ENCODE results near the gene ROBO2.

ROBO2 gene

DNA sequence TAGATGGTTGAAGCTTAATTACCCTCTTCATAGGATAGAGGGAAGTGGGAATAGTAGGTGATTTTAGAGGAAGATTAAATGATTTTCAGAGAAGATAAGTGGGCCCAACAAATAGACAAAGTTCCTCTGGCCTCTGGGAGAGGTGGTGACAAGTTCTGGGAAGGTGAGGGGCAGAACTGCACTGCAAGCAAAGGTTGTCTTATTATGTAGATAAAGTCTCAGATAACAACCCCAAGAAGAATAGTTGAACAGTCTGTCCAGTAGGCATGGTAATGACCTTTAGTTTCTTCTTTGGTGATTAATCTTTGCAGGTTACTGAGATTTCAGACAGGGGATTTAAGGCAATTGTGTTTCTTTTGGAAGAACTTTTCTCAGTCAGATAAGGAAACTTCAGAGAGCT is 439.1 kb downstream of the ROBO2 start:
- Mint-ChIP-seq H3K27ac (no peak overlapping the region), H3K36me3 (no peaks in the 10 kb centered on the region), H3K4me3 (no peak overlapping the region), H3K9me3 (peaks cover 15% of the 10 kb centered on the region), H3K4me1 (no peaks in the 10 kb centered on the region)
- DNase-seq (ENCODE audit: low spot score in 2 of 2) (no peak), ATAC-seq (no peak)

DNA sequence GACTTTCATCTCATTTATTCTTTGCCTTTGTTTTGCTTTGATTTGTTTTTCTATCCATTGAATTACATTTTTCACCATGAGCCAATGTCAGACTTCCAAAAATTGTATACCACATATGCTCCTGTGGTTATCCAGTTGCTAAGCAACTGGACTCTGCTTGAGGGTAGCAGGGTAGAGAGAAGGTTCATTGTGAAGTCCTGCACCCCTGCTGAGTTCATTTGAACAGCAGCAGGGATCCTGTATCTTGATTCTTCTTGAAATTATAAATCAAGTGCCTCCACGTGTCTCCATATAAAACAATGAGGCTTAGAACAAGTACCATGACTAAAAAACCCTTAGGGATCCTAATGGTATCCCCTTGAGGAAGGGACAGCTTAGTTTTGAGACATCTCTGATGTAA is 449.3 kb downstream of the ROBO2 start:
- Mint-ChIP-seq H3K36me3 (no peaks in the 10 kb centered on the region), H3K9me3 (peaks cover 31% of the 10 kb centered on the region), H3K4me1 (no peaks in the 10 kb centered on the region), H3K27ac (no peak overlapping the region), H3K4me3 (no peak overlapping the region)
- DNase-seq (ENCODE audit: low spot score in 2 of 2): no peak
- no peak for ATAC-seq

DNA sequence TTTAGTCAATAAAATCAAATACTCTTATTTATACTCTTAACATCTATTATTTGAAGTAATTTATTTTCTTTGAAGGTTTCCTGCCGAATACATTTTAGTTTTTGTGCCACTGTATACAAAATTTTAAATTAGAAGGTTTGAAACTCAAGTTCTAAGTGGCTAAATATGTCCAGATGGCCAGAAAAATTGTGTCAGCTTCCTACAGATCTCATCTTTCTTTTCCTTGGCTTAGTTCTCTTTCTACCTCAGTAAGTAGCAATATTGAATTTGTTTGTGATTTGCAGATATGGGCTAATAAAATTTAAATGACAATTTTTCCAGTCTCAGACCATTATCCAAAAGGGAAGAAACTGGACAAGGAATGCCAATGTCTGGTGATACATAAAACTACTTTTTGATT is 452.1 kb downstream of the ROBO2 start:
- Mint-ChIP-seq H3K27ac (no peak overlapping the region), H3K36me3 (no peaks in the 10 kb centered on the region), H3K9me3 (peaks cover 12% of the 10 kb centered on the region), H3K4me1 (no peaks in the 10 kb centered on the region), H3K4me3 (no peak overlapping the region)
- DNase-seq (ENCODE audit: low spot score in 2 of 2) (no peak), ATAC-seq (no peak)

DNA sequence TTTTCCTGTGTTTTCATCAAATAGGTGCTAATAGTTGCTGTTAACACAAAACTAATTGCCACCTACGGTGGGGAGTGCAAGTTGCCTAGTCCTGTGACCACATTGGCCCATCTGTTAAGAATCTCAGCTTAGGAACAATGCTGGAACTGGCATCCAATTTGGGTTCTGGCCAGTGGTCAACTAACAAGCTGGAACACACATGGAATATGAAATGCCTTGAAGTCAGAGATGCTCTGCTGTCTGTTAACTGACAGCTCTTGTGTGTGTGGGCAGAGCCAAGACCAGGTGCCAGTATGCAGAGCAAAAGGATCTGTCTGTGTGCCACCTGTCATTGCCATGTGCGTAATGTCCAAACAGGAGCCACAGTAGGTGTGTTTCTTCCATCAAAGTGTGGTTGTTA is 460.8 kb downstream of the ROBO2 start:
- Mint-ChIP-seq H3K4me1 (no peaks in the 10 kb centered on the region), H3K27ac (no peak overlapping the region), H3K9me3 (peaks cover 6% of the 10 kb centered on the region), H3K4me3 (no peak overlapping the region), H3K36me3 (no peaks in the 10 kb centered on the region)
- DNase-seq (ENCODE audit: low spot score in 2 of 2) (no peak), ATAC-seq (no peak)

DNA sequence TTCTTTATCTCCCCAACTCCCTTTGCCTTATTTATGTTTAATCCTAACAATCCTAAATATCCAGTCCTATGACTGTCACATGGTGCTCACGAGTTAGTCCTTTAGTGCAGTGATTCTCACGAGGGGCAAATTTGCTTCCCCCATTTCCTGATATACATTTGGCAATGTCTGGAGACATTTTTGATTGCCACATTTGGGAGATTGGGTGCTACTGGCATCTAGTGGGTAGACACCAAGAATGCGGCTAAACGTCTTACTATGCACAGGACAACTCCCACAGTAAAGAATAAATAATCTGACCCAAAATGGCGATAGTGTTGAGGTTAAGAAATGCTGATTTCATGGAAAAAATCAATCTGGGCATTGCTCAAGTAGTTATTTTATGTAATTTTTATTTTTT is 466.5 kb downstream of the ROBO2 start:
- Mint-ChIP-seq H3K36me3 (no peaks in the 10 kb centered on the region), H3K27ac (no peak overlapping the region)
- no peak for ATAC-seq

DNA sequence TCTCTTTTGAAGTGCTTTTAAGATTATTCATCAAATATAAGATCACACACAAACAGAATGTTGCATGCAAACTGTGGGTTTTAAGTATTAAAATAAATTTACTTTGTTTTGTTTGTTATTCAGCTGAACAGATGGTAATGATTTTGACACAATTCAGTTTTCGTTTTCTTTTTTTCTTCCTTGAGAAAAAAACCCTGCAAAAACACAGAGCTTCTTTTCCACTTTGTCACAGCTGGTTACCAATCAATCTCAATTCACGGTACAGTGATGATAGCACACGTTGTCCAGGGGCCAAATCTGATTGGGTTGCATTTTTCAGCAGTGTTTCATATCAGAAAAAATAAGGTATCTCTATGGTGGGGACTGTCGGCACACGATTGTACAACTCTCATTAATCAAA is 473.6 kb downstream of the ROBO2 start:
- DNase-seq (ENCODE audit: low spot score in 2 of 2): no peak

More for the DNA sequence above, 466.5 kb downstream of the ROBO2 start:
- peaks cover 14% of the 10 kb centered on the region for H3K9me3 Mint-ChIP-seq
- DNase-seq (ENCODE audit: low spot score in 2 of 2): no peak
- no peaks in the 10 kb centered on the region for H3K4me1 Mint-ChIP-seq
- no peak overlapping the region for H3K4me3 Mint-ChIP-seq

DNA sequence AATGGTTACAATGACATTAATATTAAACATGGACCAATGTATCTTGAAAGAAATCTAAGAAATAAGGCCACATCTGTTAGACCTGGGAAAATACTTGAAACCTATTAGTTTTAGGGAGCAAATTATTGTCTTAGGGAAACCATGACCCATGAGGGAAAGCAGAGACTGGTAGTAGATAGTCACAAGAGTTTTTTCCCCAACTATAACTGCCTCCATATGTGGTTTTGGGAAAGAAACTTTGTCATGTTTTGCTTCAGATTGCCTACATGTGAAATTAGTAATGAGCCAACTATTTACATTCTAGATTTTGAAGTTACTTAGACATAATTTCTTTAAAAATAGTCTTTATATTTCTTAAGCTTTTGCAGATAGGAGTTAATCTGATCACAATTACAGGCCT is 474.9 kb downstream of the ROBO2 start:
- Mint-ChIP-seq H3K4me1 (no peaks in the 10 kb centered on the region), H3K36me3 (no peaks in the 10 kb centered on the region), H3K27ac (no peak overlapping the region), H3K4me3 (no peak overlapping the region), H3K9me3 (peaks cover 19% of the 10 kb centered on the region)
- ATAC-seq: no peak
- DNase-seq (ENCODE audit: low spot score in 2 of 2): no peak

More for the DNA sequence above, 473.6 kb downstream of the ROBO2 start:
- no peak for ATAC-seq
- Mint-ChIP-seq H3K4me3 (no peak overlapping the region), H3K36me3 (no peaks in the 10 kb centered on the region), H3K27ac (no peak overlapping the region), H3K9me3 (peaks cover 18% of the 10 kb centered on the region), H3K4me1 (no peaks in the 10 kb centered on the region)

DNA sequence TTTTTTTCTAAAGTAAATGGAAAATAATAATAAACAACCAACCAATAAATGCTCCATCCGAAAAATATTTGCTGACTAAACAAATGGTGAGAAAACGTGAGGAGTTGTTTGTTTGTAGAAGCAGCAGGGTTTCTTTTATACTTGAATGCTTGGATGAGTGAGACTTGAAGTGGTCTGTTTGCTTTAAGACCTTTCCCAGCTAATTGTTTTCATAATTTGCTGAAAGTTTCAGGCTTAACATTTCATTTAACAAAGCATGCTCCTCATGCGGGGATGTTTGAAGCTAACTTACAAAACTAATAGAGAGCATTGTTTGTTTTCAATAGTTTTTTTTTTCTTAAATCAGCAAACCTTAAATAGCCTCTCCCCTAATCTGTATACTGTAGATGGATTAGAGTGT is 484.6 kb downstream of the ROBO2 start:
- ATAC-seq (no peak), DNase-seq (ENCODE audit: low spot score in 2 of 2) (no peak)
- H3K27ac Mint-ChIP-seq: no peak overlapping the region
- no peaks in the 10 kb centered on the region for H3K4me1 Mint-ChIP-seq
- no peak overlapping the region for H3K4me3 Mint-ChIP-seq
- H3K36me3 Mint-ChIP-seq: no peaks in the 10 kb centered on the region
- H3K9me3 Mint-ChIP-seq: peaks cover 19% of the 10 kb centered on the region

DNA sequence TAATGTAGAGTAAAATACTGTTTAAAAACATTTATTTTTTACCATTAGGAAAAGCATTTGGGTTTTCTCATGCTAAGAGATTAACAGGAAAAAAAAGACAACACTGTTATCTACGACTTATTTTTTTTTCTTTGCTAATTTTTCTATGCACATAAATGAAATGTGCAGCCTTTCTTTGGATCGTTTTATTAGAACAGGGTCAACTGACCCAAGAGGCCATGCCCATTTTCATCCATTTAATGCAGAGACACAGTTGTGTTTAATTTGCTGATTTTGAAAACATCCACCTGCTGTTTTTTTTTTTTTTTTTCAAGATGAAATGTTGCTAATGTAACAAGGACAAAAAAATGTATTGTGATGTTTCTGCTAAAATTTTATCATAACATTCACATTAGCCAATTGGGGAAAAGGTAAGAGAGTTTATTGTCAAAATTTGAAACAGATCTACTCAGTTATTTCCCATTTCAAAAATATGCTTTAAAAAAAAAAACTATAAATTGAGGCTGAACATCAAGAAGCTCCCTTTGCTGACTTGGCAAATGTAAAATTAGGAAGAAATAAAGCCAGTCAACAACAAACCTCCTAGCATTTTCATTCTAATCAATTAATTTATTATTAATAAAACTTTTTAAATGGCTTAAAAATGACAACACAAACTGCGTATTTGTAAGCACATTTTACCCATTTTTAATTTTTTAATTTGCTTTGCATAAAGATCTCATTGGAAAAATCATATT is 485.2 kb downstream of the ROBO2 start:
- ATAC-seq: no peak
- Mint-ChIP-seq H3K4me1 (no peaks in the 10 kb centered on the region), H3K4me3 (no peak overlapping the region), H3K9me3 (peaks cover 13% of the 10 kb centered on the region), H3K36me3 (no peaks in the 10 kb centered on the region), H3K27ac (no peak overlapping the region)
- DNase-seq (ENCODE audit: low spot score in 2 of 2): no peak

DNA sequence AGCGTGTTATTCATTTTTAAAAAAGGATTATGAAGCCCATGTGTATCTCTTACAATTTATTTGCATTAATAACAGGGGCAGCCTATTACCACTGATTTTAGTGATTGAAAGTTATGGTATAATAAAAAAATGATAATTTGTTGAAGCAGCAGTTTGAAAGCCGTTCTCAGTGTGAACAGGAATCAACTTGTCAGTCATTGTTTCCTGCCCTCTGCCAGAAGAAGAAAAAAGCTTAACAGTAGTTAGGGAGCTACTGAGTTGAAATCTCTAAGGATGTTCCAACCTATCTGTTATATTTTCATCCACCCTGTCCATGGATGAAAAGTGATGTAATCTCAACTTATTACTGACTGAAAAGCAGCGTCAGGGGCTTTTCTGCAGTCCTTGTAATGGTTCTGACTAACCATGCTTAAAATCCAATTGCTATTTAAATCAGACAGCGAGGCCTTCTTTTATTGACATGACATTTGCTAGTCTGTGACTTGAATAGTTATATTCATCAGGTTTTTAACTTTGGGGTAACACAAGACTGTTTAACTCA is 486.7 kb downstream of the ROBO2 start:
- no peaks in the 10 kb centered on the region for H3K36me3 Mint-ChIP-seq
- H3K9me3 Mint-ChIP-seq: peaks cover 10% of the 10 kb centered on the region
- ATAC-seq: no peak
- H3K4me3 Mint-ChIP-seq: no peak overlapping the region
- H3K4me1 Mint-ChIP-seq: no peaks in the 10 kb centered on the region
- H3K27ac Mint-ChIP-seq: no peak overlapping the region
- no peak for DNase-seq (ENCODE audit: low spot score in 2 of 2)

DNA sequence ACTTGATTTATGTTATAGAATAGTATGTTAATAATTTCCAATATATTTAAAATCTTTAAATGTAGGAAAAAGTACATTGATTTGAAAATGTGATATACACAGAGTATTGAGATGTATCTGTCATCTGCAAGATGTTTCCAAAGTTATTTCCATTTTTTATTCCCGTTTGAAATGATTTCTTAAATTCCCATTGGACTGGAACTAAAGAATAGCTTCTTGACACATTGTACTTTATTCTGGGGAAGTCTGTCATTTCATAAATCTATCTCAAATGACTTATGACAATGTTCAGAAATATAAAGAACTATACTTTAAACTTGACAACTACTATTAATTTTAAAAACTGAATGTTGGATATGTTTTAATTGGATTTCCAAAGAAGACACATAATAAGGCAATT is 489.6 kb downstream of the ROBO2 start:
- Mint-ChIP-seq H3K4me3 (no peak overlapping the region), H3K4me1 (no peaks in the 10 kb centered on the region), H3K9me3 (peaks cover 5% of the 10 kb centered on the region), H3K27ac (no peak overlapping the region), H3K36me3 (no peaks in the 10 kb centered on the region)
- DNase-seq (ENCODE audit: low spot score in 2 of 2): no peak
- ATAC-seq: no peak

DNA sequence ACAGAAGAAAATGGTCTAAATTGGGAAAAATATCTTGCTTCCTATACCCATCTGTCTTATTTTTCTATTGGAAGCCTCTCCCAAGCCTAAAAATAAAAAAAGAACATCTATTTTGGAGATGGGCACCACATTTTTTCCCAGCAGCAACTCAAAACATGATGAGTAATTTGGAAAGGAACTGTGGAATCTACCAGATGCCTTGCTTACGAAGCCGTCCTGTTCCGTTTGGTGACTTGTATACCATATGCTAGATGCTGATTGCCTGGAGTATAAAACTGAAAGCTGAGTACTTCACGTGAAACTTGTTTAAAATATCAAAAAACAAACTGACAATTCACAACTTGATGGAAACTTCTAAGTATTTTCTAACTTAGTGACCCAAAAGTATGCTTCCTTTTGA is 491.0 kb downstream of the ROBO2 start:
- H3K9me3 Mint-ChIP-seq: peaks cover 4% of the 10 kb centered on the region
- no peaks in the 10 kb centered on the region for H3K36me3 Mint-ChIP-seq
- ATAC-seq: no peak
- H3K27ac Mint-ChIP-seq: no peak overlapping the region
- no peak for DNase-seq (ENCODE audit: low spot score in 2 of 2)
- H3K4me3 Mint-ChIP-seq: no peak overlapping the region
- no peaks in the 10 kb centered on the region for H3K4me1 Mint-ChIP-seq

DNA sequence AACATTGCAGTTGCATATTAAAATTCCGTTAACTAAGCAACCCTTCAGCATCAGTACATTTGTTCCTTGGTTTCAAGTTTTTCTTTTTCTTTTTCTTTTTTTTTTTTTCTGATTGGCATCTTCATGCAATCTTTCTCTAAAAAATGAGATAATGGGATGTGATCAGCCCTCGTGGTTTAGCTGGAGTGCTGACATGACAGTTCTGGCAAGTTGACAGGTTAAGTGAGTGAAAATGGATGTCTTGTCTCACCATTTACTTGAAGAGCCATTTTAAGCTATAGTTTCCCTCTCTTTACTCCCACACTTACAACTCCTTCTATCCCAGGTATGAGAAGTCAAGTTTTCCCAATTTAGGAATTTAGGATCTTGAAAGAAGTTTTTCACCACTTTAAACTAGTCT is 495.2 kb downstream of the ROBO2 start:
- Mint-ChIP-seq H3K36me3 (no peaks in the 10 kb centered on the region), H3K4me3 (no peak overlapping the region), H3K4me1 (no peaks in the 10 kb centered on the region), H3K27ac (no peak overlapping the region), H3K9me3 (peaks cover 14% of the 10 kb centered on the region)
- no peak for ATAC-seq
- no peak for DNase-seq (ENCODE audit: low spot score in 2 of 2)

DNA sequence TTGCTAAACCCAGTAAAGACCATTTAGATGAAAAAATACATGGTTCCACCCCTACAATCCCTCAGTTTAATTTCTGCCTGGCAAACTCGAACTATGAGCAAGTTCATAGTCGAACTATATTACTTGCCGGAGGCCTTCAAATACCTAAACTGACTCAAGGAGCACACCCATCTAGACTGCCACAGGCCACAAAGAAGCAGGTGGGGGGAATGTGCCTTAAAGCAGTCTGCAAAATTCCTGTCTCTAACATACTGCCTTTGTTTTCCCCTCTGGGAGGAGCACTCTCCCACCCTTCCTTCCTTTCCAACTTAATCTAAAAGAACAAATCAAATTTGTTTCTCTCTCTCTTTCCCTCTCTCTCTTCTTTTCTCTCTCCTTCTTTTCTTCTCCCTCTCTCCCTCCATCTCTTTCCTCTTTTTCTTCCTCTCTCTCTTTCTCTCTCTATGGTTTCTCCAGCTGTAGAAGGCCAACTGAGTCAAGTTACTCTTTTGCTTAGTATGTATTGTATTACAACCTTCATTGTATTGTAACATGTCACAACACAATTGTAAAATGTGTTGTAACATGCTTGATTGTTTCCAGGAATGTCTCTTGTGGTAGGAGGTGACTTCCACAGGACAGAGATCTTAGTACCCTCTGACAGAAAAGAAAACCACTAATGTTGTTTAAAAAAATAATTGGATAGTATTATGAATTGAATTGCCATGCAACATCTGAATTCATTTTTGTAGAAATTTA is 496.3 kb downstream of the ROBO2 start:
- Mint-ChIP-seq H3K4me3 (no peak overlapping the region), H3K27ac (no peak overlapping the region), H3K36me3 (no peaks in the 10 kb centered on the region), H3K9me3 (peaks cover 14% of the 10 kb centered on the region), H3K4me1 (no peaks in the 10 kb centered on the region)
- ATAC-seq: no peak
- DNase-seq (ENCODE audit: low spot score in 2 of 2): no peak

DNA sequence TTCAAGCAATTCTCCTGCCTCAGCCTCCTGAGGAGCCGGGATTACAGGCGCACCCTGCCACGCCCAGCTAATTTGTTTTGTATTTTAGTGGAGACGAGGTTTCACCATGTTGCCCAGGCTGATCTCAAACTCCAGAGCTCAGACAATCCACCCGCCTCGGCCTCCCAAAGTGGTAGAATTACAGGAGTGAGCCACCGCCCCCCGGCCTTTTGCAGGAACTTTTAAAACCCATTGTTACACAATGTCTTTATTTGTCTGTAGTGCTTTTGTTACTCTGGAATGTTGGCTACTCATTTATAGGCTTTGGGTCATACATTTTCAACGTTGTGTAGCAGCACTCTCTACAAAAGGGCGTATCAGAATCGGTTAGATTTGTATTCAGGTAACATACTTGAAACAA is 499.1 kb downstream of the ROBO2 start:
- H3K9me3 Mint-ChIP-seq: peaks cover 21% of the 10 kb centered on the region
- no peaks in the 10 kb centered on the region for H3K4me1 Mint-ChIP-seq
- H3K36me3 Mint-ChIP-seq: no peaks in the 10 kb centered on the region
- no peak overlapping the region for H3K4me3 Mint-ChIP-seq
- DNase-seq (ENCODE audit: low spot score in 2 of 2) (no peak), ATAC-seq (no peak)
- H3K27ac Mint-ChIP-seq: no peak overlapping the region

DNA sequence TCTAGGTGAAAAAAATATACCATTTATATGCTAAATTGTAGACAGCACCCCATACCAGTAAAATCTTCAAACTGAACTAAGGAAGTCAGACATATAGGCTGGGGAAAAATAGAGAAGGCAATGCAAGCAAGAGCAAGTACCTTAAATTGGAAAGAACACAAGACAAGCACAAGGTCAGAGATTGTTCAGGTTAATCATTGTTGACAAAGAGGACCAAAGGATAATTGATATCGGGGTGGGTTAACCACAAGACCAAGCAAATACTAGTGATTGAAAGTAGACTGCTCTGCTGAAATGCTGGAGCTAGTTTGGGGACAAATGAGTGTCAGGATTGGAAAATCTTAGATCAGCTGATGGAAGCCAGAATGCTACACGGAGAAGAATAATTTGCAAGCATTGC is 499.8 kb downstream of the ROBO2 start:
- Mint-ChIP-seq H3K4me1 (no peaks in the 10 kb centered on the region), H3K36me3 (no peaks in the 10 kb centered on the region), H3K4me3 (no peak overlapping the region), H3K27ac (no peak overlapping the region), H3K9me3 (peaks cover 21% of the 10 kb centered on the region)
- ATAC-seq: no peak
- DNase-seq (ENCODE audit: low spot score in 2 of 2): no peak
